Spleen (tissue), 11 donors: Measurements from ENCODE around the gene CDC123. TPM values are rescaled to one million over a fixed set of nuclear protein-coding genes. Genes with fewer than 3 reads are reported as not detected.

Experiments used
- DNase-seq: peaks from one replicate; pipeline ENCODE4 v3.0.0-alpha.2; 2020
- H3K27ac ChIP-seq, 8 donors: fragments of 200-600 bp; sonication (generic) in 7 of 8; 1 replicate in 4 of 8; 2 replicates in 4 of 8; pipeline versions ENCODE4 v1.5.0 to v1.8.0; 2016 to 2021; ENCODE audit warnings: inconsistent platforms in 4 of 8, mild to moderate bottlenecking in 4 of 8, moderate library complexity in 1 of 8
- H3K27me3 ChIP-seq, 7 donors: fragments of 200-600 bp; sonication (generic) in 6 of 7; replicated peaks in 1 of 7; 1 replicate in 4 of 7; 2 replicates in 3 of 7; pipeline versions ENCODE4 v1.5.0 to v1.8.0; 2016 to 2021; ENCODE audit warnings: inconsistent platforms in 3 of 7, mild to moderate bottlenecking in 1 of 7
- H3K36me3 ChIP-seq, 6 donors: fragments of 200-600 bp; sonication (generic) in 5 of 6; 1 replicate in 4 of 6; 2 replicates in 2 of 6; pipeline versions ENCODE4 v1.5.0 to v1.8.0; 2016 to 2021; ENCODE audit warnings: inconsistent platforms in 2 of 6
- H3K4me1 ChIP-seq, 6 donors: fragments of 200-600 bp; sonication (generic) in 5 of 6; 1 replicate in 3 of 6; 2 replicates in 3 of 6; pipeline versions ENCODE4 v1.5.0 to v1.8.0; 2016 to 2021; ENCODE audit warnings: inconsistent platforms in 3 of 6
- H3K4me3 ChIP-seq, 8 donors: fragments of 200-600 bp; sonication (generic) in 7 of 8; 1 replicate in 4 of 8; 2 replicates in 4 of 8; pipeline versions ENCODE4 v1.5.0 to v1.8.0; 2016 to 2021; ENCODE audit warnings: inconsistent platforms in 4 of 8, mild to moderate bottlenecking in 4 of 8, moderate library complexity in 2 of 8
- H3K9me3 ChIP-seq, 8 donors: fragments of 200-600 bp; sonication (generic) in 7 of 8; 1 replicate in 4 of 8; 2 replicates in 4 of 8; pipeline versions ENCODE4 v1.5.0 to v1.8.0; 2016 to 2021; ENCODE audit warnings: inconsistent platforms in 4 of 8
- CTCF ChIP-seq, 11 experiments: fragments of 200-600 bp in 7 of 11; fragments of 450-650 bp in 4 of 11; sonication (generic) in 4 of 11; IDR thresholded peaks in 8 of 11; conservative IDR thresholded peaks in 3 of 11; 1 replicate in 7 of 11; 2 replicates in 4 of 11; pipeline versions ENCODE4 v1.4.0 to v1.8.0; 2016 to 2021; ENCODE audit warnings: antibody characterized with exemption in 11 of 11, inconsistent platforms in 4 of 11, mild to moderate bottlenecking in 1 of 11
- POLR2A ChIP-seq, 3 donors: fragments of 450-650 bp; IDR thresholded peaks; one replicate each; pipeline ENCODE4 v1.5.1; 2017; ENCODE audit warnings: antibody characterized with exemption in 3 of 3, mild to moderate bottlenecking in 1 of 3
- POLR2AphosphoS5 ChIP-seq, 3 donors: sonication (generic); formaldehyde crosslinking; IDR thresholded peaks; one replicate each; pipeline ENCODE4 v1.5.1; 2017; ENCODE audit warnings: antibody characterized with exemption in 3 of 3
- WGBS, 5 donors: extraction: QIAGEN DNeasy Blood & Tissue Kit in 3 of 5; methylation state at CpG; one replicate each; pipeline versions ENCODE4 v1.1.5 to v1.1.7; 2013 to 2018; 5-methylcytosine and 5-hydroxymethylcytosine counted together
- intact Hi-C: fragments of 100-400 bp; cut with DNase I; formaldehyde crosslinking; loops from one replicate; pipeline ENCODE4 v1.15.0; 2023; ENCODE audit warnings: low total_unique reads
- polyA plus RNA-seq, 3 donors: library from polyadenylated mRNA; stranded (reverse); fragments of 200-250 nt; gene quantifications; one replicate each; pipeline ENCODE4 v1.2.1, GENCODE V29; 2013
- total RNA-seq, 7 donors: library from RNA; depleted of rRNA in 3 of 7; stranded (reverse); fragments of >200 nt in 3 of 7; fragmentation: NEBNext Ultra II Directional in 4 of 7; extraction: Animal tissue kit (Norgen Biotek cat#: 25700) in 4 of 7; gene quantifications; one replicate each; pipeline versions ENCODE4 v1.1.0 to v1.2.1, GENCODE V29; 2016 to 2021
- donor health status: healthy with polysubstance abuse.
- donor health status: DM: no; HTN: no; CAD: no; lungs with moderate emphysema.
- donor health status: DM: no; HTN: no; CAD: no.
- donor health status: Bipolar disorder and iron deficiency.
- donor health status: healthy.
- donor health status: DM: no; HTN: no; CAD: no.
- donor health status: DM: yes; HTN: yes; CAD: no.

CDC123 gene
- total and polyA plus RNA-seq, 10 donors, result 38.8 to 93.8 (median 59.9) TPM

GRCh38 chr10:12237265-12238220 lies 41.6 kb downstream of the CDC123 start:
- intact Hi-C loops, result no loop called here
- Histone ChIP-seq H3K27ac (no peak overlapping the region), H3K36me3 (peaks cover 8 to 84% (median 63%) of the 10 kb centered on the region in 6 donors), H3K27me3 (no peaks in the 10 kb centered on the region), H3K4me1 (peaks cover 1 to 25% (median 19%) of the 10 kb centered on the region in 6 donors), H3K4me3 (no peak overlapping the region), H3K9me3 (no peaks in the 10 kb centered on the region)
- WGBS, 5 donors, result 92 to 96% (median 93%) methylated on average over 13 of the region's 13 CpGs
- no peak for DNase-seq
- TF ChIP-seq POLR2AphosphoS5 (IDR thresholded peaks at IDR 0.05) (no peak), CTCF (IDR thresholded peaks at IDR 0.05 in 8 of 11, conservative IDR thresholded peaks at IDR 0.05 in 3 of 11) (no peak), POLR2A (IDR thresholded peaks at IDR 0.05) (no peak)

- DNase-seq, result no peak
- Histone ChIP-seq H3K36me3 (peaks cover 8 to 74% (median 55%) of the 10 kb centered on the region in 6 donors), H3K27me3 (no peaks in the 10 kb centered on the region), H3K4me3 (no peak overlapping the region), H3K27ac (no peak overlapping the region), H3K4me1 (peaks cover 9 to 37% (median 31%) of the 10 kb centered on the region in 6 donors), H3K9me3 (no peaks in the 10 kb centered on the region)
- TF ChIP-seq POLR2AphosphoS5 (IDR thresholded peaks at IDR 0.05) (no peak), CTCF (IDR thresholded peaks at IDR 0.05 in 8 of 11, conservative IDR thresholded peaks at IDR 0.05 in 3 of 11) (no peak), POLR2A (IDR thresholded peaks at IDR 0.05) (no peak)
- intact Hi-C loops, result no loop called here
- 85 to 97% (median 90%) methylated on average over 8 of the region's 8 CpGs for whole genome bisulfite sequencing, 5 donors
Observed at GRCh38 chr10:12238821-12239220, 42.8 kb downstream of the CDC123 start.

- DNase-seq, result no peak
- 49 to 64% (median 54%) methylated on average over 19 of the region's 19 CpGs for WGBS, 5 donors
- Histone ChIP-seq H3K4me1 (peaks cover 9 to 63% (median 45%) of the 10 kb centered on the region in 6 donors), H3K36me3 (peaks cover 3 to 74% (median 44%) of the 10 kb centered on the region in 6 donors), H3K27ac (peak overlapping the region; percentile 31 to 95 (median 87)), H3K4me3 (peak overlapping the region in 1 of 8 donors; percentile 55), H3K27me3 (no peaks in the 10 kb centered on the region), H3K9me3 (no peaks in the 10 kb centered on the region)
- intact Hi-C loops, result no loop called here
- no peak for TF ChIP-seq CTCF (IDR thresholded peaks at IDR 0.05 in 8 of 11, conservative IDR thresholded peaks at IDR 0.05 in 3 of 11)
- TF ChIP-seq POLR2AphosphoS5 (IDR thresholded peaks at IDR 0.05), result peak in 1 of 3 donors; percentile 23
Observed at GRCh38 chr10:12241810-12242529, 46.0 kb downstream of the CDC123 start.
